ENCODE measurements around the gene XRCC4.
"Not testable (repeated sequence)": the region's sequence is repeated elsewhere in the genome, so short reads cannot be mapped to it uniquely, and the experiment has no call there.

Gene XRCC4

GRCh38 chr5:83179966-83180365 is 102.6 kb downstream of the XRCC4 start:
- DNase-seq (ENCODE audit: low read depth), result no peak

- no peak for DNase-seq (ENCODE audit: low read depth)
Measured at GRCh38 chr5:83184534-83184933, 107.2 kb downstream of the XRCC4 start.

- no peak for DNase-seq (ENCODE audit: low read depth)
Measured at GRCh38 chr5:83192947-83193346, 115.6 kb downstream of the XRCC4 start.

GRCh38 chr5:83197326-83197967 is 120.1 kb downstream of the XRCC4 start:
- DNase-seq (ENCODE audit: low read depth), result no peak

- DNase-seq (ENCODE audit: low read depth), result no peak
Measured at GRCh38 chr5:83199126-83199525, 121.8 kb downstream of the XRCC4 start.

GRCh38 chr5:83204651-83205050 is 127.3 kb downstream of the XRCC4 start:
- no peak for DNase-seq (ENCODE audit: low read depth)

- no peak for DNase-seq (ENCODE audit: low read depth)
Measured at GRCh38 chr5:83209963-83210362, 132.6 kb downstream of the XRCC4 start.

GRCh38 chr5:83219077-83219476 is 141.7 kb downstream of the XRCC4 start:
- DNase-seq (ENCODE audit: low read depth), result no peak

GRCh38 chr5:83219495-83219894 is 142.1 kb downstream of the XRCC4 start:
- DNase-seq (ENCODE audit: low read depth), result no peak

- DNase-seq (ENCODE audit: low read depth), result no peak
Measured at GRCh38 chr5:83220331-83220730, 143.0 kb downstream of the XRCC4 start.

GRCh38 chr5:83222906-83223305 is 145.6 kb downstream of the XRCC4 start:
- DNase-seq (ENCODE audit: low read depth), result no peak

GRCh38 chr5:83227611-83228010 is 150.3 kb downstream of the XRCC4 start:
- DNase-seq (ENCODE audit: low read depth), result no peak

- no peak for DNase-seq (ENCODE audit: low read depth)
Measured at GRCh38 chr5:83230511-83230910, 153.2 kb downstream of the XRCC4 start.

- DNase-seq (ENCODE audit: low read depth), result no peak
Measured at GRCh38 chr5:83244516-83244915, 167.2 kb downstream of the XRCC4 start.

GRCh38 chr5:83245037-83245436 is 167.7 kb downstream of the XRCC4 start:
- DNase-seq (ENCODE audit: low read depth), result no peak

GRCh38 chr5:83246071-83246470 is 168.7 kb downstream of the XRCC4 start:
- no peak for DNase-seq (ENCODE audit: low read depth)

GRCh38 chr5:83249156-83249555 is 171.8 kb downstream of the XRCC4 start:
- DNase-seq (ENCODE audit: low read depth), result no peak

GRCh38 chr5:83251849-83252248 is 174.5 kb downstream of the XRCC4 start:
- no peak for DNase-seq (ENCODE audit: low read depth)

- no peak for DNase-seq (ENCODE audit: low read depth)
Measured at GRCh38 chr5:83253720-83254119, 176.4 kb downstream of the XRCC4 start.

GRCh38 chr5:83255268-83255667 is 177.9 kb downstream of the XRCC4 start:
- no peak for DNase-seq (ENCODE audit: low read depth)

GRCh38 chr5:83256091-83256780 is 178.9 kb downstream of the XRCC4 start:
- DNase-seq (ENCODE audit: low read depth), result no peak

GRCh38 chr5:83257684-83258083 is 180.3 kb downstream of the XRCC4 start:
- not testable (repeated sequence) for DNase-seq (ENCODE audit: low read depth)

- no peak for DNase-seq (ENCODE audit: low read depth)
Measured at GRCh38 chr5:83265318-83265717, 188.0 kb downstream of the XRCC4 start.

- no peak for DNase-seq (ENCODE audit: low read depth)
Measured at GRCh38 chr5:83270311-83270710, 193.0 kb downstream of the XRCC4 start.
